Measurements from ENCODE around the gene PHC3.

The PHC3 gene

GRCh38 chr3:170076715-170077238 lies 104.8 kb downstream of the PHC3 start:
- no peak for DNase-seq

- DNase-seq = no peak
These were observed 106.0 kb downstream of the PHC3 start for GRCh38 chr3:170075441-170076091.

DNA sequence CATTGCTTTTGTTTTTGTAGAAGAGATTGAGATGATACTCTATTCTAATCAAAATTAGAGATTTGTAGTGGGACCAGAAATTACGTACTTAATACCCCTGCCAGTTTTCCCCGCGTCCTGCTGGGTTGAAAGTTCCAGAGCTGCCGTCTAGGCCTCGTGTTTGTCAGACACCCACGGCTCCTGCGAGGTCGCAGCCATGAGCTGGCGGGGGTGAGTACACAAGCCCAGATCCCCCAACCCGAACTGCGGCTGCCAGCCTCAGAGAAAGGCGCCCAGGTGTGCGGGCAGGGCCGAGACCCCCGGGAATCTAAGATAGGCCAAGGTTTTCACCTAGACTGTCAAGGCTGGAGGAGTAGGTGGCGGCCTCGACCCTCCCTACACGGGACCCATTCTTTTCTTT lies 117.4 kb downstream of the PHC3 start:
- no peak for DNase-seq

- DNase-seq = no peak
These were observed 117.8 kb downstream of the PHC3 start for GRCh38 chr3:170063691-170064090.

GRCh38 chr3:170062769-170063168 lies 118.8 kb downstream of the PHC3 start:
- no peak for DNase-seq

GRCh38 chr3:170062068-170062467 lies 119.5 kb downstream of the PHC3 start:
- DNase-seq = no peak

GRCh38 chr3:170059447-170059846 lies 122.1 kb downstream of the PHC3 start:
- DNase-seq = no peak

DNA sequence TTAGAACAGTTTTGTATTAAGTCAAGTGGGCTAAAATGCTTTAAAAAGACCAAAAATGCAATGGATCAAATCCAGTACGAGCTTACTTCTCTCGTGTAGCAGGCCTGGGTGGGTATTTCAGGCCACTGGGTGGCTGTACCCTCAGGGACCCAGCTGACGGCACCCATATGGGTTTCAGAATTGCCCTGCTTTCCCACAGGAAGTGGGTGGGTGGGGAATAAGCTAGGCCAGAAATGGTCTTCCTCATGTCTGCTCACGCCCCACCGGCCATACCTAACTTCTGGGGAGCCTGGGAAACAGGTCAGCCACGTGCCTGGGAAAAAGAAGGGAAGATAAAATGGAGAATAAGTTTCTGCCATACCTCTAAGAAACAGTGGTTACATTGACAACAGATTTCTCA lies 123.4 kb downstream of the PHC3 start:
- DNase-seq = no peak

DNA sequence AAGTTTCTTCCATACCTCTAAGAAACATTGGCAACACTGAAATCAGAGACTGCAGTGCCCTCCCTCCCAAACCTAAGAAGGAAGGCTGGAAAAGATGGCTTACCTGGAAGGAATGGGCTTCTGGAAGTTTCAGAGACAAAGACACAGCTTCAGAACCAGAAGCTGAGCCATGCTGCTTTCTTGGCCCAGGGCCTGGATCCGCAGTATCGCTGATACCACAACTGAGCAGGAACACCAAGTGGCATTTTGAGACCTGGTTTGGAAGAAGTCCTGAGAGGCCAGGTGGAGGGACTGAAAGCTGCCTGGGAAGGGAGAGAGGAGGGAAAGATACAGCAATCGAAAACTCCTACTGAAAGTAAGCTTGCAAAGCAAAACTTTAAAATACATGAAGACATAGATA lies 124.0 kb downstream of the PHC3 start:
- DNase-seq = no peak

GRCh38 chr3:170056710-170057454 lies 124.7 kb downstream of the PHC3 start:
- no peak for DNase-seq

- no peak for DNase-seq
These were observed 126.3 kb downstream of the PHC3 start for GRCh38 chr3:170055209-170055608.

DNA sequence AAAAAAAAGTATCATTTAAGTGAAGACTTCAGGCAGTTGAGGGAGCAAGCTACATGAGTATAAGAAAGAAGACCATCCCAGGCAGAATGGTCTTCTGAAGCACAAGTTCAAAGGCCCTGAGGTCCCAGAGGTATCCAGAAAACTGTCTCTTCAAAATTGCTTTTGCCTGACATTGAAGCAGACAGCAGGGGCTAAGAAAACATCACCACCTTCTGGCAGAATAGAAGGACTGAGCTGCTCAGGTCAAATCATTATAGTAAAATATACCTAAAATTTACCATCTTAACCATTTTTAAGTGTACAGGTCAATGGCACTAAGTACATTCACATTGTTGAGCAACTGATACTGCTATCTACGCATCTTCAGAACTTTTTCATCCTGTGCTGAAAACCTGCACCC lies 127.3 kb downstream of the PHC3 start:
- peak; percentile 10 for DNase-seq

DNA sequence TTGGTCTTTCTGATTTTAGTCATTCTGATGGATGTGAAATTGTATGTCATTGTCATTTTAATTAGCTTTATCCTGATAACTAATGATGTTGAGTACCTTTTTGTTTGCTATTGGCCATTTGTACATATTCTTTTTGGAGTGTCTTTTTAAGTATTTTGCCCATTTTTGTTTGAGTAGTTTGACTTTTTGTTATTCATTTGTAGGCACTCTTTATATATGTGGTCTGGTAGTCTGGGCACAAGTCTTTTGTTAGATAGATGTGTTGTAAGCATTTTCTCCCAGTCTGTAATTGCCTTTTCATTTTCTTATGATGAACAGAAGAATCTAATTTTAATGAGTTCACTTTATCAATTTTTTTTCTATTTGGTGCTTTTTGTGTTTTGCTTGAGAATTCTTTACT lies 129.1 kb downstream of the PHC3 start:
- no peak for DNase-seq

- no peak for DNase-seq
These were observed 130.8 kb downstream of the PHC3 start for GRCh38 chr3:170050753-170051152.

DNA sequence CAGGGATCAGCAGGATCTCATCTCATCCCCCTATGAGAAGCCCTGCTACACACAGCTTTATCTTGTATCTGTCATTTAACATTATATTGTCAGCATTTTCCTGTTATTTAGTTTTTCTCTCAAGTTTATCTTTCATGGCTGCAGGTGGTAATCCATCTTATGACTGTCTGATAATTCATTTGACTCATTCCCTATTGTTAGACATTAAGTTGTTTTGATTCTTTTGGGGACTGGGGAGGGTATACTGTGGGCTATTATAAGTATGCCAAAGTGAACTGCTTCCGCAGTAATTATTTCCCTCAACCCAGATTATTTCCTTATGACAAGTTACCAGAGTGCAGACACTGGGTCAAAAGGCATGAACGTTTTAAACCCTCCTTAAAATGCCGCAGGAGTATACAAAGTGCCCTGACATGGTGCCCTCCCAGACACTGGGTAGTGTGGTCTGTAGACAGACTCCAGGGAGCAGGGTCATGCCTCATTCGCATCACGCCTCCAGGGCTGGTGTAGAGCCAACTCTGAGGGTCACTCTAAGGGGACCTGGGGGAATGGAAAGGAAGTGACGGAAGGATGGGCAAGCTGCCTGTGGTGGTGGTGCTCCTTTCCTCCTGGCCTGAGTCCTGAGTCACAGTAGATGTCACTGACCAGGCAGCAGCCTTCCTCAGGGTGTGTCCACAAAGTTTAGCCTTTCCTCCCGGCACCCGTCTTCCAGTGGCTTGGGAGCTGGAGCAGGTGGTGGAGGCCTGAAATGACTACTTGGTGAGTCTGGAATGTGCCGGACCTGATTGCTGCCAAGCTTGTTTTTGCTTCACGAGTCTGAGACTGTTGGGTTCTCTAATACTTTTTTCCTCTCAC lies 132.2 kb downstream of the PHC3 start:
- DNase-seq = no peak

GRCh38 chr3:170047133-170047404 lies 134.5 kb downstream of the PHC3 start:
- no peak for DNase-seq

DNA sequence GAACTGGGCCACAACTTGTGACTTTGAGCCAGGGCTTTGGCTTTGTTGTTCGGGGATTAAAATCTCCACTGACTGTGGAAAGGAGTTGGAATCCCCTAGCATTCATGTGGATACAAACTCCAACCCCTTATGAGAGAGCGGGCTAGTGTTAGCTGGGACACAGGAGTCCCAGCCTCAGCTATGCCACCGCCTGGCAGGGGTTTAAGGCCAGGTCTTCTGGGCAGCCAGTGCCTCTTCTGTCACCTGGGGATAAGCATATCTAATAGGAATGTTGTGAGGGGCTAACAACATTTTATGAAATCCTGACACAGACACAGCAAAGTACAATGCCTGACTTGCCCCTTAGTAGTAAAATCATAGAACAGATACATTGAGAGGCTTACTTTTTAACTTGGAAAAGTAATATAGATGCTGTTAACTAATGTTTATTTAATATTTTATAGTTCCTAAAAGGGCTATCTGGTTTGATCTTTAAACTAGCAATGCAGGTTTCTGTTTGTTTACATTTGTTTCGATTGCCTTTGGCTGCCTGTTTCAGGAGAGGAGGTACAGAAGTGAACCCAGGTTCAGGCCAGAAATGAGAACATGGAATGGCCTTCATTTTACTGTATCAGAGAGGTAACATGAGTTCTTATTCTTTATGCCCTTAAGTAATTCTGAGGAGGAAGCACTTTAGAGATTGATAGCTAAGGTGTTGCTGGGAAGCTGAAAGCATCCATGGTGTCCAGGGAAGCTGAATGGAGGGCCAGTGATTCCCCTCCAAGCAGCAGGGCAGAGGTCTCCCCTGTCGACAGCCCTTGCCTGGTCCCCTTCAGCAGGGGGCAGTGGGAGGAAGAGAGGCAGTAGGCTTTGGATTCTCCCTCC lies 135.0 kb downstream of the PHC3 start:
- DNase-seq = no peak

- no peak for DNase-seq
These were observed 136.7 kb downstream of the PHC3 start for GRCh38 chr3:170044795-170045244.

GRCh38 chr3:170044271-170044670 lies 137.3 kb downstream of the PHC3 start:
- no peak for DNase-seq

DNA sequence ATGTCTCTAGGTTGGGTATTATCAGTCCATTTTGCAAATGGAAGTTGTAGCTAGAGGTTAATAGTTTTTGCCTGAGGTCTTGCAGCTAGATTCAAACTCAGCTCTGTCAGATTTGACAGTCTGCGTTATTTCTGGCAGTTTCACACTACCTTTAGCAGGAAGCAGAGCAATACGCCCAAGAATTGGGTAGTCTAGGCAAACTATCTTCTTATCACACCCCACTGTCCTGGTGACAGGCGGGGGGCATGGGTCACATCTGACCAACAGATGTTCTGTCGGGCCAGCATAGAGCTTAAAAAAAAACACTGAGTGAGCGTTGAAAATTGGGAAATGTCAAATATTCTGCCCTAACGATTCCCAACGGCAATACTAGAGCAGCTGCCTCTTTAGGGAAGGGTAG lies 138.0 kb downstream of the PHC3 start:
- DNase-seq = no peak

GRCh38 chr3:170040418-170040817 lies 141.1 kb downstream of the PHC3 start:
- DNase-seq = no peak

GRCh38 chr3:170038434-170039110 lies 143.0 kb downstream of the PHC3 start:
- peak; percentile 19 for DNase-seq
